Panc1 (cell line): Measurements from ENCODE around the gene DOCK11.

ENCODE experiments used
- POLR2AphosphoS5 ChIP-seq: IDR thresholded peaks from 2 replicates; pipeline ENCODE4 v1.6.1; 2012; ENCODE audit warnings: mild to moderate bottlenecking, low read depth, low read length, moderate library complexity
- TF ChIP-seq, protein P1 (sequence below), 2 experiments: IDR thresholded peaks; 2 replicates each; pipeline ENCODE4 v1.6.1; 2011 to 2012; ENCODE audit warnings: low read depth in 2 of 2, control low read depth in 1 of 2, low read length in 1 of 2, mild to moderate bottlenecking in 1 of 2, moderate library complexity in 1 of 2; ENCODE audit not compliant: insufficient read depth in 1 of 2
- TF ChIP-seq, protein P2 (sequence below): fragments of 450-650 bp; IDR thresholded peaks from 2 replicates; pipeline ENCODE4 v1.5.1; 2017; ENCODE audit warnings: mild to moderate bottlenecking

DNA sequence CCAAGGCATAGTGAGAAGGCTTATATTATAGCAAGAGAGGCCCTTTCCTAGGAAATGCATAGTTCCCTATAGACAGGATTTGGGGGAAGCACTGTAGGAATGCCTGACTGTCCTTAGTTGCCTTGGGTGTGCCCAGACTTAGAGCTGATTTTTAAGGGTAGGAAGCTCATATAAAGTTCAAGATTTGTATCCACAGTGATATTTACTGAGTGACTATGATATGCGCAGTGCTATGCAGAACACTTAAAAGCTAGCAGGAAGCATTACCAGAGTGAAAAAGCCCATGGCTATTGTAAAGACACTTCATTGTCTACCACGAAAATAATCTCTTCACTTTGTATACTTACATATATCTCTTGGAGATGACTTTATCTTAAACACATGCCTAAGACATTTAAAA is 181.7 kb downstream of the DOCK11 start:
- TF ChIP-seq POLR2AphosphoS5 = no peak
- TF ChIP-seq, protein P1, sequence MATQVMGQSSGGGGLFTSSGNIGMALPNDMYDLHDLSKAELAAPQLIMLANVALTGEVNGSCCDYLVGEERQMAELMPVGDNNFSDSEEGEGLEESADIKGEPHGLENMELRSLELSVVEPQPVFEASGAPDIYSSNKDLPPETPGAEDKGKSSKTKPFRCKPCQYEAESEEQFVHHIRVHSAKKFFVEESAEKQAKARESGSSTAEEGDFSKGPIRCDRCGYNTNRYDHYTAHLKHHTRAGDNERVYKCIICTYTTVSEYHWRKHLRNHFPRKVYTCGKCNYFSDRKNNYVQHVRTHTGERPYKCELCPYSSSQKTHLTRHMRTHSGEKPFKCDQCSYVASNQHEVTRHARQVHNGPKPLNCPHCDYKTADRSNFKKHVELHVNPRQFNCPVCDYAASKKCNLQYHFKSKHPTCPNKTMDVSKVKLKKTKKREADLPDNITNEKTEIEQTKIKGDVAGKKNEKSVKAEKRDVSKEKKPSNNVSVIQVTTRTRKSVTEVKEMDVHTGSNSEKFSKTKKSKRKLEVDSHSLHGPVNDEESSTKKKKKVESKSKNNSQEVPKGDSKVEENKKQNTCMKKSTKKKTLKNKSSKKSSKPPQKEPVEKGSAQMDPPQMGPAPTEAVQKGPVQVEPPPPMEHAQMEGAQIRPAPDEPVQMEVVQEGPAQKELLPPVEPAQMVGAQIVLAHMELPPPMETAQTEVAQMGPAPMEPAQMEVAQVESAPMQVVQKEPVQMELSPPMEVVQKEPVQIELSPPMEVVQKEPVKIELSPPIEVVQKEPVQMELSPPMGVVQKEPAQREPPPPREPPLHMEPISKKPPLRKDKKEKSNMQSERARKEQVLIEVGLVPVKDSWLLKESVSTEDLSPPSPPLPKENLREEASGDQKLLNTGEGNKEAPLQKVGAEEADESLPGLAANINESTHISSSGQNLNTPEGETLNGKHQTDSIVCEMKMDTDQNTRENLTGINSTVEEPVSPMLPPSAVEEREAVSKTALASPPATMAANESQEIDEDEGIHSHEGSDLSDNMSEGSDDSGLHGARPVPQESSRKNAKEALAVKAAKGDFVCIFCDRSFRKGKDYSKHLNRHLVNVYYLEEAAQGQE (IDR thresholded peaks at IDR 0.05; ENCODE audit: insufficient read depth in 1 of 2, low read depth in 2 of 2, low read length in 1 of 2) = no peak
- TF ChIP-seq, protein P2, sequence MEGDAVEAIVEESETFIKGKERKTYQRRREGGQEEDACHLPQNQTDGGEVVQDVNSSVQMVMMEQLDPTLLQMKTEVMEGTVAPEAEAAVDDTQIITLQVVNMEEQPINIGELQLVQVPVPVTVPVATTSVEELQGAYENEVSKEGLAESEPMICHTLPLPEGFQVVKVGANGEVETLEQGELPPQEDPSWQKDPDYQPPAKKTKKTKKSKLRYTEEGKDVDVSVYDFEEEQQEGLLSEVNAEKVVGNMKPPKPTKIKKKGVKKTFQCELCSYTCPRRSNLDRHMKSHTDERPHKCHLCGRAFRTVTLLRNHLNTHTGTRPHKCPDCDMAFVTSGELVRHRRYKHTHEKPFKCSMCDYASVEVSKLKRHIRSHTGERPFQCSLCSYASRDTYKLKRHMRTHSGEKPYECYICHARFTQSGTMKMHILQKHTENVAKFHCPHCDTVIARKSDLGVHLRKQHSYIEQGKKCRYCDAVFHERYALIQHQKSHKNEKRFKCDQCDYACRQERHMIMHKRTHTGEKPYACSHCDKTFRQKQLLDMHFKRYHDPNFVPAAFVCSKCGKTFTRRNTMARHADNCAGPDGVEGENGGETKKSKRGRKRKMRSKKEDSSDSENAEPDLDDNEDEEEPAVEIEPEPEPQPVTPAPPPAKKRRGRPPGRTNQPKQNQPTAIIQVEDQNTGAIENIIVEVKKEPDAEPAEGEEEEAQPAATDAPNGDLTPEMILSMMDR = no peak
